Measurements from ENCODE around the gene TMEM130. TPM values are rescaled to one million over a fixed set of nuclear protein-coding genes. Genes with fewer than 3 reads are reported as not detected.

The TMEM130 gene
- total and polyA plus RNA-seq, 4 donors, result not detected

DNA sequence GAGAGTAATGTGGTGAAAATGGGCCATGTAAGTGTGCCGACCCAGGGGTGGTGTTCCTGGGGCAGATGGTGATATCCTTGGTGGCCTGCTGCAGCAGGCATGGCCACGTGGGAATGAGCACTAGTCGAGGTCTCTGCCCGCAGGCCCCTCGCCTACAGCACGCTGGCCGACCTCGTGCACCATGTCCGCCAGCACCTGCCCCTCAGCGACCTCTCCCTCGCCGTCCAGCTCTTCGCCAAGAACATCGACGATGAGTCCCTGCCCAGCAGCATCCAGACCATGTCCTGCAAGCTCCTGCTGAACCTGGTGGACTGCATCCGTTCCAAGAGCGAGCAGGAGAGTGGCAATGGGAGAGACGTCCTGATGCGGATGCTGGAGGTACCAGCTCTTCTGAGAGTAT is 38.8 kb upstream of the TMEM130 start:
- DNase-seq (ENCODE audit: low spot score), result no peak
- no peaks in the 10 kb centered on the region for H3K27me3 ChIP-seq (ENCODE audit: control insufficient read depth in 4 of 4, insufficient read depth in 4 of 4, low read length in 3 of 4)
- H3K9ac ChIP-seq (ENCODE audit: low read depth in 1 of 2, low read length in 2 of 2), result no peak overlapping the region
- H3K36me3 ChIP-seq (ENCODE audit: control insufficient read depth in 4 of 4, insufficient read depth in 3 of 4, low read depth in 1 of 4, low read length in 3 of 4), result peaks cover 27 to 90% (median 66%) of the 10 kb centered on the region in 4 donors
- no peak overlapping the region for H3K4me3 ChIP-seq (ENCODE audit: low read depth in 1 of 3, low read length in 3 of 3)
- H3K4me1 ChIP-seq (ENCODE audit: control insufficient read depth in 4 of 4, insufficient read depth in 4 of 4, low read length in 3 of 4), result no peaks in the 10 kb centered on the region
- H3K9me3 ChIP-seq (ENCODE audit: control insufficient read depth in 4 of 4, low read length in 3 of 4), result no peaks in the 10 kb centered on the region
- WGBS, result 98% methylated on average over 19 of the region's 19 CpGs
- TF ChIP-seq, protein P1, sequence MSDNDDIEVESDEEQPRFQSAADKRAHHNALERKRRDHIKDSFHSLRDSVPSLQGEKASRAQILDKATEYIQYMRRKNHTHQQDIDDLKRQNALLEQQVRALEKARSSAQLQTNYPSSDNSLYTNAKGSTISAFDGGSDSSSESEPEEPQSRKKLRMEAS (IDR thresholded peaks at IDR 0.05), result no peak
- TF ChIP-seq YY1 (IDR thresholded peaks at IDR 0.05) (no peak), SP1 (IDR thresholded peaks at IDR 0.05) (no peak), FOXA2 (IDR thresholded peaks at IDR 0.05) (no peak), GABPA (IDR thresholded peaks at IDR 0.05 in 1 of 2, conservative IDR thresholded peaks at IDR 0.05 in 1 of 2) (no peak), HNF4A (conservative IDR thresholded peaks at IDR 0.05) (no peak), JUND (IDR thresholded peaks at IDR 0.05) (no peak), TAF1 (conservative IDR thresholded peaks at IDR 0.05) (no peak), EGR1 (IDR thresholded peaks at IDR 0.05; ENCODE audit: low read depth in 2 of 2) (no peak), NR2F2 (IDR thresholded peaks at IDR 0.05) (no peak)
- TF ChIP-seq, protein P2, sequence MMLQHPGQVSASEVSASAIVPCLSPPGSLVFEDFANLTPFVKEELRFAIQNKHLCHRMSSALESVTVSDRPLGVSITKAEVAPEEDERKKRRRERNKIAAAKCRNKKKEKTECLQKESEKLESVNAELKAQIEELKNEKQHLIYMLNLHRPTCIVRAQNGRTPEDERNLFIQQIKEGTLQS (IDR thresholded peaks at IDR 0.05), result no peak
- TF ChIP-seq, protein P3, sequence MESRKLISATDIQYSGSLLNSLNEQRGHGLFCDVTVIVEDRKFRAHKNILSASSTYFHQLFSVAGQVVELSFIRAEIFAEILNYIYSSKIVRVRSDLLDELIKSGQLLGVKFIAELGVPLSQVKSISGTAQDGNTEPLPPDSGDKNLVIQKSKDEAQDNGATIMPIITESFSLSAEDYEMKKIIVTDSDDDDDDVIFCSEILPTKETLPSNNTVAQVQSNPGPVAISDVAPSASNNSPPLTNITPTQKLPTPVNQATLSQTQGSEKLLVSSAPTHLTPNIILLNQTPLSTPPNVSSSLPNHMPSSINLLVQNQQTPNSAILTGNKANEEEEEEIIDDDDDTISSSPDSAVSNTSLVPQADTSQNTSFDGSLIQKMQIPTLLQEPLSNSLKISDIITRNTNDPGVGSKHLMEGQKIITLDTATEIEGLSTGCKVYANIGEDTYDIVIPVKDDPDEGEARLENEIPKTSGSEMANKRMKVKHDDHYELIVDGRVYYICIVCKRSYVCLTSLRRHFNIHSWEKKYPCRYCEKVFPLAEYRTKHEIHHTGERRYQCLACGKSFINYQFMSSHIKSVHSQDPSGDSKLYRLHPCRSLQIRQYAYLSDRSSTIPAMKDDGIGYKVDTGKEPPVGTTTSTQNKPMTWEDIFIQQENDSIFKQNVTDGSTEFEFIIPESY (IDR thresholded peaks at IDR 0.05), result no peak
- TF ChIP-seq, protein P4, sequence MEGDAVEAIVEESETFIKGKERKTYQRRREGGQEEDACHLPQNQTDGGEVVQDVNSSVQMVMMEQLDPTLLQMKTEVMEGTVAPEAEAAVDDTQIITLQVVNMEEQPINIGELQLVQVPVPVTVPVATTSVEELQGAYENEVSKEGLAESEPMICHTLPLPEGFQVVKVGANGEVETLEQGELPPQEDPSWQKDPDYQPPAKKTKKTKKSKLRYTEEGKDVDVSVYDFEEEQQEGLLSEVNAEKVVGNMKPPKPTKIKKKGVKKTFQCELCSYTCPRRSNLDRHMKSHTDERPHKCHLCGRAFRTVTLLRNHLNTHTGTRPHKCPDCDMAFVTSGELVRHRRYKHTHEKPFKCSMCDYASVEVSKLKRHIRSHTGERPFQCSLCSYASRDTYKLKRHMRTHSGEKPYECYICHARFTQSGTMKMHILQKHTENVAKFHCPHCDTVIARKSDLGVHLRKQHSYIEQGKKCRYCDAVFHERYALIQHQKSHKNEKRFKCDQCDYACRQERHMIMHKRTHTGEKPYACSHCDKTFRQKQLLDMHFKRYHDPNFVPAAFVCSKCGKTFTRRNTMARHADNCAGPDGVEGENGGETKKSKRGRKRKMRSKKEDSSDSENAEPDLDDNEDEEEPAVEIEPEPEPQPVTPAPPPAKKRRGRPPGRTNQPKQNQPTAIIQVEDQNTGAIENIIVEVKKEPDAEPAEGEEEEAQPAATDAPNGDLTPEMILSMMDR (IDR thresholded peaks at IDR 0.05; ENCODE audit: low read depth, low read length, missing input control), result no peak
- TF ChIP-seq, protein P5, sequence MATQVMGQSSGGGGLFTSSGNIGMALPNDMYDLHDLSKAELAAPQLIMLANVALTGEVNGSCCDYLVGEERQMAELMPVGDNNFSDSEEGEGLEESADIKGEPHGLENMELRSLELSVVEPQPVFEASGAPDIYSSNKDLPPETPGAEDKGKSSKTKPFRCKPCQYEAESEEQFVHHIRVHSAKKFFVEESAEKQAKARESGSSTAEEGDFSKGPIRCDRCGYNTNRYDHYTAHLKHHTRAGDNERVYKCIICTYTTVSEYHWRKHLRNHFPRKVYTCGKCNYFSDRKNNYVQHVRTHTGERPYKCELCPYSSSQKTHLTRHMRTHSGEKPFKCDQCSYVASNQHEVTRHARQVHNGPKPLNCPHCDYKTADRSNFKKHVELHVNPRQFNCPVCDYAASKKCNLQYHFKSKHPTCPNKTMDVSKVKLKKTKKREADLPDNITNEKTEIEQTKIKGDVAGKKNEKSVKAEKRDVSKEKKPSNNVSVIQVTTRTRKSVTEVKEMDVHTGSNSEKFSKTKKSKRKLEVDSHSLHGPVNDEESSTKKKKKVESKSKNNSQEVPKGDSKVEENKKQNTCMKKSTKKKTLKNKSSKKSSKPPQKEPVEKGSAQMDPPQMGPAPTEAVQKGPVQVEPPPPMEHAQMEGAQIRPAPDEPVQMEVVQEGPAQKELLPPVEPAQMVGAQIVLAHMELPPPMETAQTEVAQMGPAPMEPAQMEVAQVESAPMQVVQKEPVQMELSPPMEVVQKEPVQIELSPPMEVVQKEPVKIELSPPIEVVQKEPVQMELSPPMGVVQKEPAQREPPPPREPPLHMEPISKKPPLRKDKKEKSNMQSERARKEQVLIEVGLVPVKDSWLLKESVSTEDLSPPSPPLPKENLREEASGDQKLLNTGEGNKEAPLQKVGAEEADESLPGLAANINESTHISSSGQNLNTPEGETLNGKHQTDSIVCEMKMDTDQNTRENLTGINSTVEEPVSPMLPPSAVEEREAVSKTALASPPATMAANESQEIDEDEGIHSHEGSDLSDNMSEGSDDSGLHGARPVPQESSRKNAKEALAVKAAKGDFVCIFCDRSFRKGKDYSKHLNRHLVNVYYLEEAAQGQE (IDR thresholded peaks at IDR 0.05), result no peak
- no peak overlapping the region for H3K27ac ChIP-seq (ENCODE audit: low read depth in 1 of 2, low read length in 2 of 2)

DNA sequence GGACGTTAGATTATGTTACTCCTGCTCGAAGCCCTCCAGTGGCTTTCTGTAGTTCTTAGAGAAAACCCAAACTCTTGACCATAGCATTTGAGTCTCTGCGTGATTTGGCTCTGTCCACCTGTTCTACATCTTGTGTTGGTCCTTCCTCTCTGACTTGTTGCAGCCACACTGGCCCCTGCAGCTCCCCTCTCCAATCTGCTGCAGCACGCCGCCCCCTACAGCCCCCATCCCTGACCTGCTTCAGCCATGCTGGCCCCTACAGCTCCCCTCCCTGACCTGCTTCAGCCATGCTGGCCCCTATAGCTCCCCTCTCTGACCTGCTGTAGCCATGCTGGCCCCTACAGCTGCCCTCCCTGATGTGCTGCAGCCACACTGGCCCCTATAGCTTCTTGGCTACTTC is 37.8 kb upstream of the TMEM130 start:
- no peak overlapping the region for H3K27ac ChIP-seq (ENCODE audit: low read depth in 1 of 2, low read length in 2 of 2)
- WGBS, result 95% methylated on average over 5 of the region's 5 CpGs

More for the DNA sequence above, 37.8 kb upstream of the TMEM130 start:
- H3K4me3 ChIP-seq (ENCODE audit: low read depth in 1 of 3, low read length in 3 of 3), result no peak overlapping the region
- no peaks in the 10 kb centered on the region for H3K4me1 ChIP-seq (ENCODE audit: control insufficient read depth in 4 of 4, insufficient read depth in 4 of 4, low read length in 3 of 4)
- no peak for DNase-seq (ENCODE audit: low spot score)
- no peaks in the 10 kb centered on the region for H3K27me3 ChIP-seq (ENCODE audit: control insufficient read depth in 4 of 4, insufficient read depth in 4 of 4, low read length in 3 of 4)
- no peak for TF ChIP-seq SP1 (IDR thresholded peaks at IDR 0.05)
- TF ChIP-seq, protein P2 (IDR thresholded peaks at IDR 0.05), result no peak
- no peak for TF ChIP-seq JUND (IDR thresholded peaks at IDR 0.05)
- TF ChIP-seq FOXA2 (IDR thresholded peaks at IDR 0.05), result no peak
- peaks cover 23 to 85% (median 65%) of the 10 kb centered on the region in 4 donors for H3K36me3 ChIP-seq (ENCODE audit: control insufficient read depth in 4 of 4, insufficient read depth in 3 of 4, low read depth in 1 of 4, low read length in 3 of 4)
- H3K9ac ChIP-seq (ENCODE audit: low read depth in 1 of 2, low read length in 2 of 2), result no peak overlapping the region
- H3K9me3 ChIP-seq (ENCODE audit: control insufficient read depth in 4 of 4, low read length in 3 of 4), result no peaks in the 10 kb centered on the region

Data from liver (tissue), 9 donors.